Osteocyte (in vitro differentiated cells): Measurements from ENCODE around the gene TMEM123. TPM values are rescaled to one million over a fixed set of nuclear protein-coding genes. Genes with fewer than 3 reads are reported as not detected.

Experiments
- DNase-seq: peaks from one replicate; pipeline ENCODE4 v3.0.0; 2021; ENCODE audit warnings: mixed read lengths; ENCODE audit not compliant: unreplicated experiment; ENCODE audit errors: extremely low spot score
- H3K27ac Mint-ChIP-seq: one replicate; pipeline ENCODE4 v1.8.0; 2021; ENCODE audit warnings: mild to moderate bottlenecking, mixed read lengths; ENCODE audit not compliant: unreplicated experiment
- H3K27me3 Mint-ChIP-seq: one replicate; pipeline ENCODE4 v1.8.0; 2021; ENCODE audit warnings: mixed read lengths; ENCODE audit not compliant: unreplicated experiment
- H3K36me3 Mint-ChIP-seq: one replicate; pipeline ENCODE4 v1.8.0; 2021; ENCODE audit warnings: mixed read lengths; ENCODE audit not compliant: unreplicated experiment
- H3K4me1 Mint-ChIP-seq: one replicate; pipeline ENCODE4 v1.8.0; 2021; ENCODE audit warnings: mixed read lengths; ENCODE audit not compliant: unreplicated experiment
- H3K4me3 Mint-ChIP-seq: one replicate; pipeline ENCODE4 v1.8.0; 2021; ENCODE audit warnings: mild to moderate bottlenecking, moderate library complexity, mixed read lengths; ENCODE audit not compliant: unreplicated experiment
- H3K9me3 Mint-ChIP-seq: one replicate; pipeline ENCODE4 v1.8.0; 2021; ENCODE audit warnings: mixed read lengths; ENCODE audit not compliant: unreplicated experiment
- total RNA-seq: library from RNA; stranded (reverse); gene quantifications from 2 replicates; pipeline ENCODE4 v1.2.1, GENCODE V29; 2021
- TF ChIP-seq, protein P1 (sequence below): fragments of 200-600 bp; sonication (generic); IDR thresholded peaks from 2 replicates; pipeline ENCODE4 v1.5.0; 2021; ENCODE audit warnings: antibody characterized with exemption, mild to moderate bottlenecking, moderate library complexity

TMEM123 gene
- total RNA-seq, 1 donor from 2014 or later, result 250 TPM

DNA sequence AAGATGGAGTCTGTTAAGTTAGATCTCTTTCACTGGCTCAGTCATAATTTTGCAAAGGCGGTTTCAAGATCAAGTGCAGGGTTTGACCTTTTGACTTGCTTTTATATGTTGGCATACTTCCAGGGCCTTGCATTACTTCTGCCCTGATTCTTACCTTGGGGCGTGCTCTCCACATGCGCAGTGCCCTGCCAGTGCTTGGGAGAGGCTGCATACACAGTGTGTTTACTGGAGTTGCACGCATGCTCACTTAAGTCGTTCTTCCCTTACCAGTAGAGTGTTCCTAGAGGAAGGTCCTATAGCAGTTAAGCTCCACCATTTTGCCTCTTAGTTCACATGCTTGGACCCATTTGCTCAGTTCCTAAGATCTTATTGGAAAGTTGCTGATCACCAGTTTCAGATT, 21.0 kb upstream of the TMEM123 start:
- no peaks in the 10 kb centered on the region for H3K9me3 Mint-ChIP-seq
- TF ChIP-seq, protein P1, sequence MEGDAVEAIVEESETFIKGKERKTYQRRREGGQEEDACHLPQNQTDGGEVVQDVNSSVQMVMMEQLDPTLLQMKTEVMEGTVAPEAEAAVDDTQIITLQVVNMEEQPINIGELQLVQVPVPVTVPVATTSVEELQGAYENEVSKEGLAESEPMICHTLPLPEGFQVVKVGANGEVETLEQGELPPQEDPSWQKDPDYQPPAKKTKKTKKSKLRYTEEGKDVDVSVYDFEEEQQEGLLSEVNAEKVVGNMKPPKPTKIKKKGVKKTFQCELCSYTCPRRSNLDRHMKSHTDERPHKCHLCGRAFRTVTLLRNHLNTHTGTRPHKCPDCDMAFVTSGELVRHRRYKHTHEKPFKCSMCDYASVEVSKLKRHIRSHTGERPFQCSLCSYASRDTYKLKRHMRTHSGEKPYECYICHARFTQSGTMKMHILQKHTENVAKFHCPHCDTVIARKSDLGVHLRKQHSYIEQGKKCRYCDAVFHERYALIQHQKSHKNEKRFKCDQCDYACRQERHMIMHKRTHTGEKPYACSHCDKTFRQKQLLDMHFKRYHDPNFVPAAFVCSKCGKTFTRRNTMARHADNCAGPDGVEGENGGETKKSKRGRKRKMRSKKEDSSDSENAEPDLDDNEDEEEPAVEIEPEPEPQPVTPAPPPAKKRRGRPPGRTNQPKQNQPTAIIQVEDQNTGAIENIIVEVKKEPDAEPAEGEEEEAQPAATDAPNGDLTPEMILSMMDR, result no peak
- H3K4me3 Mint-ChIP-seq, result no peak overlapping the region
- peaks cover 55% of the 10 kb centered on the region for H3K4me1 Mint-ChIP-seq
- no peak overlapping the region for H3K27ac Mint-ChIP-seq
- no peaks in the 10 kb centered on the region for H3K36me3 Mint-ChIP-seq
- no peaks in the 10 kb centered on the region for H3K27me3 Mint-ChIP-seq
- DNase-seq, result peak; percentile 25

DNA sequence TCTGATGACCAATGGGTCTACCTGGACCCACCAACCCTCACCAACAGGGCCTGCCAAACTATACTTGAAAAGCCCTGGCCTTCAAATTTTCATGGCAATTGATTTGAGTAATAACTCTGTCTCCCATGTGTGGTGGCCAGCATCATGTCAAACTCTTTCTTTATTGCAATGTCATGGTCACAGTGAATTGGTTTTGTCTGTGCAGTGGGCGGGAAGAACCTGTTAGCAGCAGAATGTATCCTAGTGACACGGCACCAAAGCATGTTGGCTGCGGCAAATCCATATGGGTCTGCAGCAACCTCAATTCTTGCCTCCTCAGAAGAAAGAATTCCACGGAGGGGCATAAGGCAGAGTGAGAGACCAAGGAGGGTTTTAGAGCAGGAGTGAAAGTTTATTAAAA, 19.6 kb upstream of the TMEM123 start:
- TF ChIP-seq, protein P1, result no peak
- no peaks in the 10 kb centered on the region for H3K9me3 Mint-ChIP-seq
- H3K4me3 Mint-ChIP-seq, result no peak overlapping the region
- no peaks in the 10 kb centered on the region for H3K27me3 Mint-ChIP-seq
- no peak for DNase-seq
- no peaks in the 10 kb centered on the region for H3K36me3 Mint-ChIP-seq
- peaks cover 61% of the 10 kb centered on the region for H3K4me1 Mint-ChIP-seq
- H3K27ac Mint-ChIP-seq, result no peak overlapping the region

DNA sequence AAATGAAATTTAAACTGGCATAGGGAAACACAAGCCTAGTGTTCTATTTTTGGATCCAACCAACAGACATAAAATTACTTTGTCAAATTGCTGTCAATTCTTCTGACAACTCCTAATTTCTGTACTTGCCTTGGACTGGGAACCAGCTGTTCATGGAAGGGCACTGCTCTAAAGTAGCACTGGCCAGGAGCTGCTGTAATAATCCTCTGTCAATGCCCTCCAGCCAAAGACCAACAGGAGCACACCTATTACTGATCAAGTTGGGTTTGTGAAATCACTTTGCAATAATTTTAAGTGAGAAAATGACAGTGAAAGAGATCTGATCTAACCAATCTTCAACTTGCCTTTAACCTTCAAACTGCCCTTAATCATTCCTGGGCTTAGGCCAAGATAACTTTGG, 18.9 kb upstream of the TMEM123 start:
- H3K4me1 Mint-ChIP-seq, result peaks cover 56% of the 10 kb centered on the region
- DNase-seq, result no peak
- TF ChIP-seq, protein P1, result no peak
- no peak overlapping the region for H3K4me3 Mint-ChIP-seq
- H3K27me3 Mint-ChIP-seq, result no peaks in the 10 kb centered on the region
- no peaks in the 10 kb centered on the region for H3K9me3 Mint-ChIP-seq
- peak overlapping the region; percentile 38 for H3K27ac Mint-ChIP-seq
- H3K36me3 Mint-ChIP-seq, result no peaks in the 10 kb centered on the region

DNA sequence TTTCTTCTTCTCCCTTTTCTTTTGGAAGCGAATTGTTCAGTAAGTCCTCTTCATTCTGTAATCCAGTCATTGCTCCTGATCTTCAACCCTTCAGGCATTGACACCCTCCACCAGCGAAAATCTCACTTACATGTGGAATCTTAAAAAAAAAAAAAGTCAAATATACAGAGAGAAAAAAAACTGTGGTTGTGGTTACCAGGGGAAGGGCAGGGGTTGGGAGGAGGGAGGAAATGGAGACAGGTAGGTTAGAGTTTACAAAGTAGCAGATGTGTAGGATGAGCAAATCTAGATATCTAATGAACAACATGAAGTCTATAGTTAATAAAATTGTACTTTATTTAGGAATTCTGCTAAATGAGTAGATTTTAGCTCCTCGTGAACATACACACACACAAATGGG, 17.7 kb upstream of the TMEM123 start:
- Mint-ChIP-seq H3K36me3 (no peaks in the 10 kb centered on the region), H3K9me3 (no peaks in the 10 kb centered on the region), H3K4me1 (peaks cover 59% of the 10 kb centered on the region), H3K4me3 (no peak overlapping the region), H3K27me3 (no peaks in the 10 kb centered on the region), H3K27ac (peak overlapping the region; percentile 95)
- no peak for DNase-seq
- TF ChIP-seq, protein P1, result no peak

DNA sequence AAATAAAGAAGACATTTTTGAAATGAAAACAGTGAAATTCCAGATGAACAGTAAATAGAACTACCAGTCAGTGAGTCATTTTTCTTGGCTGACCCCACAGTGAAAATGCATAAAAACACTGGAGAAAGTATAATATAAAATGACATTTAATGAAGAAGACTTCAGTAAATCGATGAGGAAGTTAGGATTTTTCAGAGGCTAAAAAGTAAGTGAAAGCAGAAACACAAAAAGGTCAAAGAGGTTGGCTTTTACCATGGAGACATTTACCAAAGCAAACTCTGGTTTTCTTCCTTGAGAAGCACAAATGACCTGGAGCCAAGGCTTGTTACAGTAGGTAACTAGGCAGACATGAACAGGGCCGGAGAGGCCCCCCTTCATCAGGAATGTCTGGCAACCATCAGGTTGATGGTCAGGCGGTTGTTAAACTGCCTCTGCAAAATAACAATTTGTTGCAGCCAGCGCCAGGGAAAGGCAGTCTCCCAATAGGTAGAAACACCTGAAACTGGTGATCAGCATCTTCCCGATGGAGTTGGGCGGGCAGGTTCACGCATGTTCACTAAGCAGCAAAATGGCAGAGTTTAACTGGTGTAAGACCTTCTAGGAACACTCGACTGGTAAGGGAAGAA, 16.7 kb upstream of the TMEM123 start:
- peaks cover 65% of the 10 kb centered on the region for H3K4me1 Mint-ChIP-seq
- TF ChIP-seq, protein P1, result no peak
- H3K9me3 Mint-ChIP-seq, result no peaks in the 10 kb centered on the region
- H3K4me3 Mint-ChIP-seq, result peak overlapping the region; percentile 10
- peak overlapping the region; percentile 95 for H3K27ac Mint-ChIP-seq
- no peaks in the 10 kb centered on the region for H3K36me3 Mint-ChIP-seq
- no peaks in the 10 kb centered on the region for H3K27me3 Mint-ChIP-seq
- DNase-seq, result no peak
